IMR-90 (cell line): Measurements from ENCODE around the gene AOX1.

Experiments used
- BHLHE40 ChIP-seq: fragments of 150-350 bp; IDR thresholded peaks from 2 replicates; pipeline ENCODE4 v1.6.1; 2016; ENCODE audit warnings: mild to moderate bottlenecking, low read depth, low read length
- CHD1 ChIP-seq: IDR thresholded peaks from 2 replicates; pipeline ENCODE4 v1.6.1; 2012; ENCODE audit warnings: low read depth, low read length, improper control_type of control experiment
- ELK1 ChIP-seq: fragments of 150-350 bp; IDR thresholded peaks from 2 replicates; pipeline ENCODE4 v1.6.1; 2016; ENCODE audit warnings: low read depth, mild to moderate bottlenecking, low read length, moderate library complexity, borderline replicate concordance
- FOS ChIP-seq: fragments of 150-350 bp; IDR thresholded peaks from 2 replicates; pipeline ENCODE4 v1.6.1; 2016; ENCODE audit warnings: low read depth, low read length
- MAZ ChIP-seq: IDR thresholded peaks from 2 replicates; pipeline ENCODE4 v1.6.1; 2012; ENCODE audit warnings: low read depth, mild to moderate bottlenecking, low read length, improper control_type of control experiment, moderate library complexity, borderline replicate concordance
- MXI1 ChIP-seq: IDR thresholded peaks from 2 replicates; pipeline ENCODE4 v1.6.1; 2012; ENCODE audit warnings: low read depth, mild to moderate bottlenecking, low read length, moderate library complexity, borderline replicate concordance
- NFE2L2 ChIP-seq: fragments of 150-350 bp; IDR thresholded peaks from 2 replicates; pipeline ENCODE4 v1.6.1; 2016; ENCODE audit warnings: low read depth, mild to moderate bottlenecking, low read length
- POLR2A ChIP-seq: IDR thresholded peaks from 2 replicates; pipeline ENCODE4 v1.6.1; 2012; ENCODE audit warnings: mild to moderate bottlenecking, low read depth, low read length
- RAD21 ChIP-seq: IDR thresholded peaks from 2 replicates; pipeline ENCODE4 v1.6.1; 2012; ENCODE audit warnings: low read length, improper control_type of control experiment
- RFX5 ChIP-seq: IDR thresholded peaks from 2 replicates; pipeline ENCODE4 v1.8.0; 2012; ENCODE audit warnings: low read depth, mild to moderate bottlenecking, low read length, moderate library complexity
- USF2 ChIP-seq: fragments of 150-350 bp; IDR thresholded peaks from 2 replicates; pipeline ENCODE4 v1.6.1; 2017; ENCODE audit warnings: mild to moderate bottlenecking, antibody characterized with exemption, low read length, low read depth
- TF ChIP-seq, protein P1 (sequence below): conservative IDR thresholded peaks from 2 replicates; pipeline ENCODE4 v1.5.1; 2012; ENCODE audit warnings: mild to moderate bottlenecking, low read depth, low read length, improper control_type of control experiment

- TF ChIP-seq, protein P1, sequence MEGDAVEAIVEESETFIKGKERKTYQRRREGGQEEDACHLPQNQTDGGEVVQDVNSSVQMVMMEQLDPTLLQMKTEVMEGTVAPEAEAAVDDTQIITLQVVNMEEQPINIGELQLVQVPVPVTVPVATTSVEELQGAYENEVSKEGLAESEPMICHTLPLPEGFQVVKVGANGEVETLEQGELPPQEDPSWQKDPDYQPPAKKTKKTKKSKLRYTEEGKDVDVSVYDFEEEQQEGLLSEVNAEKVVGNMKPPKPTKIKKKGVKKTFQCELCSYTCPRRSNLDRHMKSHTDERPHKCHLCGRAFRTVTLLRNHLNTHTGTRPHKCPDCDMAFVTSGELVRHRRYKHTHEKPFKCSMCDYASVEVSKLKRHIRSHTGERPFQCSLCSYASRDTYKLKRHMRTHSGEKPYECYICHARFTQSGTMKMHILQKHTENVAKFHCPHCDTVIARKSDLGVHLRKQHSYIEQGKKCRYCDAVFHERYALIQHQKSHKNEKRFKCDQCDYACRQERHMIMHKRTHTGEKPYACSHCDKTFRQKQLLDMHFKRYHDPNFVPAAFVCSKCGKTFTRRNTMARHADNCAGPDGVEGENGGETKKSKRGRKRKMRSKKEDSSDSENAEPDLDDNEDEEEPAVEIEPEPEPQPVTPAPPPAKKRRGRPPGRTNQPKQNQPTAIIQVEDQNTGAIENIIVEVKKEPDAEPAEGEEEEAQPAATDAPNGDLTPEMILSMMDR, result no peak
- TF ChIP-seq ELK1 (no peak), RAD21 (no peak), POLR2A (no peak), MAZ (no peak), FOS (no peak), NFE2L2 (no peak), MXI1 (no peak), USF2 (no peak), CHD1 (no peak), RFX5 (no peak), BHLHE40 (no peak)
These were observed 116.9 kb downstream of the AOX1 start for GRCh38 chr2:200702646-200703118.
